ENCODE results near the gene CTBS.

The CTBS gene

DNA sequence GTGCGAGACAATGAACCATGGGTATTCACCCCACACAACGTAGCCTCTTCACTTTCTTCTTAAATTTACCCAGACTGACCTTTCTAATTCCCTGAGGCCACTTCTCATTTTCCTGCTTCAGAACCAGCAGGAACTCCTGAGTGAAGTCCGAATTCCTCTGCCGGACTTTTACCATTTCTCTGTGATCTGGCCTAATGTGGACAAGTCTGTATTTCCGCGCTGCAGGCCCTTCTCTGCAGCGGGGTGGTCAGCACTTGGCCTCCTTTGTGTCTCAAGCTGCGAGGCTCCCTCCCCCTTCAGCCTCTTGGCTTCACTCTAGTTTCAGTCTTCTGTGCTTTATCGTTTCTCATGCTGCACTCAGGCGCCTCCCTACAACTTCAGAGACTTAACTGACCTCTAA, 9.4 kb upstream of the CTBS start:
- Histone ChIP-seq H3F3A (ENCODE audit: low read depth) (no peaks in the 10 kb centered on the region), H3K36me3 (ENCODE audit: insufficient read depth, low read length) (no peaks in the 10 kb centered on the region), H3K4me2 (ENCODE audit: low read depth, low read length, poor library complexity, severe bottlenecking) (no peak overlapping the region), H4K20me1 (ENCODE audit: insufficient read depth, low read length, poor library complexity, severe bottlenecking) (no peaks in the 10 kb centered on the region), H2AFZ (ENCODE audit: low read length) (no peak overlapping the region), H3K9me2 (replicated peaks; ENCODE audit: low read depth, low read length) (no peaks in the 10 kb centered on the region), H3K79me2 (ENCODE audit: insufficient read depth, low read length) (no peaks in the 10 kb centered on the region), H3K27me3 (ENCODE audit: insufficient read depth, low read length, poor library complexity, severe bottlenecking) (no peaks in the 10 kb centered on the region), H3K4me3 (ENCODE audit: low read length, poor library complexity, severe bottlenecking) (no peak overlapping the region), H3K9ac (ENCODE audit: low read depth, low read length, poor library complexity, severe bottlenecking) (no peak overlapping the region), H3K4me1 (ENCODE audit: insufficient read depth, low read length, poor library complexity, severe bottlenecking) (no peaks in the 10 kb centered on the region), H3K9me3 (ENCODE audit: insufficient read depth, low read depth, low read length) (no peaks in the 10 kb centered on the region)
- no peak for TF ChIP-seq CTCF (conservative IDR thresholded peaks at IDR 0.05; ENCODE audit: low read length)
- TF ChIP-seq EZH2phosphoT487 (IDR thresholded peaks at IDR 0.05; ENCODE audit: borderline replicate concordance), result no peak

DNA sequence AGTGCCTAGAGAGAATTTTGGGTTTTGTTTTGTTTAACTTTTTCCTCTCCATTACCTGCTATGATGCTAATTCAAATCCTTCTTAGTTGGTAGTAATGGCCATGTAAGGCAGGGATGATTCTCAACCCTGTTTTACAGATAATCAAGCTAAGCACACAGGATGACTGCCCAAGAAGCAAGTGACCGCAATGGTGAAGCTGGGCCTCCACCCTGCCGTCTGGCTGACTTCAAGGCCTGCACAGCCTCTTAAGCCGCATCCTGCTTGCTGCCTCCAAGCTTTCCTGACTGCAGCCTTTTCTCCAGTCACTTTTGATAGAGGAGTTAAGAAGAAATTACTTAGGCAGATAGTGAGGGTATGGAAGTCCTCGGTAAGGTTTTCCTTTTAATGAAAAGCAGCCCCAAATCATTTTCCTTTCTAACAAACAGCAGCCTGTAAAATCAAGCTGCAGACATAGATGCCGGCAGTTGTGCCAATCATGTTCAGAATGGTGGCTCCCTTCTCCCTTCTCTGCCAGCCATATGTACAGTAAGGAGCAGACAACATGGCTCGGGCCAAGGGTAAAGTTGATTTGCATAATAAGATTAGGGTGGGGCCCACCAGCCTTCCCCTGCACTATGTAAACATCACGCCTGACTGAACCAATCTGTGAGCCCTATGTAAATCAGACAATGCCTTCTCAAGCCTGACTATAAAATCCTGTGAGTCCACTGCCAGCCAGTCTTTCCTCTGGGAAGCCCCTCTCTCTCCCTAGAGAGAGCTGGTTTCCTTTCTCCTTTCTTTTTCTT, 8.8 kb upstream of the CTBS start:
- H3K9me2 ChIP-seq (replicated peaks; ENCODE audit: low read depth, low read length), result no peaks in the 10 kb centered on the region
- H3K4me2 ChIP-seq (ENCODE audit: low read depth, low read length, poor library complexity, severe bottlenecking), result no peak overlapping the region
- H3K4me1 ChIP-seq (ENCODE audit: insufficient read depth, low read length, poor library complexity, severe bottlenecking), result no peaks in the 10 kb centered on the region
- H3K9ac ChIP-seq (ENCODE audit: low read depth, low read length, poor library complexity, severe bottlenecking), result no peak overlapping the region
- no peak for TF ChIP-seq EZH2phosphoT487 (IDR thresholded peaks at IDR 0.05; ENCODE audit: borderline replicate concordance)
- TF ChIP-seq CTCF (conservative IDR thresholded peaks at IDR 0.05; ENCODE audit: low read length), result no peak
- no peaks in the 10 kb centered on the region for H3K79me2 ChIP-seq (ENCODE audit: insufficient read depth, low read length)
- no peaks in the 10 kb centered on the region for H3K27me3 ChIP-seq (ENCODE audit: insufficient read depth, low read length, poor library complexity, severe bottlenecking)
- H4K20me1 ChIP-seq (ENCODE audit: insufficient read depth, low read length, poor library complexity, severe bottlenecking), result no peaks in the 10 kb centered on the region
- H3F3A ChIP-seq (ENCODE audit: low read depth), result no peaks in the 10 kb centered on the region
- no peaks in the 10 kb centered on the region for H3K36me3 ChIP-seq (ENCODE audit: insufficient read depth, low read length)
- H3K4me3 ChIP-seq (ENCODE audit: low read length, poor library complexity, severe bottlenecking), result no peak overlapping the region
- H3K9me3 ChIP-seq (ENCODE audit: insufficient read depth, low read depth, low read length), result no peaks in the 10 kb centered on the region
- H2AFZ ChIP-seq (ENCODE audit: low read length), result no peak overlapping the region

DNA sequence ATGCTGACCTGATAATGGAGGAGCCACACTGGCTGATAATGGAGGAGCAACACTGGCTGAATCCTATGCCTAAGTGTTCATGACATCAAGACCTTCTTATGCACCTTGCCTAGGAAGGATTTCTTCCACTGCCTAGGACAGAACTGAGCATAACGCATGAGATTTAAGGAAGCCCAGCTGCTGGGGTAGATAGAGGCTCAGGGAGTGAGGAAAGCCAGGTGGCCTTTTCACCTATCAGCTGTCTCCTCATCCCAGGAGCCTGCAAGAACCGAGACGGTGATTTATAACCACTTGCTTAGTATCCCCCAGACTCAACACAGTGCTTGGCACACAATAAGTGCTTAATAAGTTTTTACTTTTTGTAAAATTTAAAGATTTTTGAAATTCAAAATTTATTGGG, 7.4 kb upstream of the CTBS start:
- H3K9me3 ChIP-seq (ENCODE audit: insufficient read depth, low read depth, low read length), result no peaks in the 10 kb centered on the region
- no peak overlapping the region for H3K4me2 ChIP-seq (ENCODE audit: low read depth, low read length, poor library complexity, severe bottlenecking)
- H3K27me3 ChIP-seq (ENCODE audit: insufficient read depth, low read length, poor library complexity, severe bottlenecking), result no peaks in the 10 kb centered on the region
- no peak overlapping the region for H3K4me3 ChIP-seq (ENCODE audit: low read length, poor library complexity, severe bottlenecking)
- no peaks in the 10 kb centered on the region for H3K4me1 ChIP-seq (ENCODE audit: insufficient read depth, low read length, poor library complexity, severe bottlenecking)
- no peaks in the 10 kb centered on the region for H3F3A ChIP-seq (ENCODE audit: low read depth)
- TF ChIP-seq CTCF (conservative IDR thresholded peaks at IDR 0.05; ENCODE audit: low read length) (no peak), EZH2phosphoT487 (IDR thresholded peaks at IDR 0.05; ENCODE audit: borderline replicate concordance) (no peak)
- no peaks in the 10 kb centered on the region for H4K20me1 ChIP-seq (ENCODE audit: insufficient read depth, low read length, poor library complexity, severe bottlenecking)
- no peaks in the 10 kb centered on the region for H3K36me3 ChIP-seq (ENCODE audit: insufficient read depth, low read length)
- H3K79me2 ChIP-seq (ENCODE audit: insufficient read depth, low read length), result no peaks in the 10 kb centered on the region
- H3K9me2 ChIP-seq (replicated peaks; ENCODE audit: low read depth, low read length), result no peaks in the 10 kb centered on the region
- H2AFZ ChIP-seq (ENCODE audit: low read length), result no peak overlapping the region
- no peak overlapping the region for H3K9ac ChIP-seq (ENCODE audit: low read depth, low read length, poor library complexity, severe bottlenecking)

Measured in Loucy (cell line).